ENCODE measurements around the gene SELENOF. TPM values are rescaled to one million over a fixed set of nuclear protein-coding genes. Genes with fewer than 3 reads are reported as not detected.

Gene SELENOF
- total RNA-seq, 1 donor from 2014 or later = 67.0 TPM

DNA sequence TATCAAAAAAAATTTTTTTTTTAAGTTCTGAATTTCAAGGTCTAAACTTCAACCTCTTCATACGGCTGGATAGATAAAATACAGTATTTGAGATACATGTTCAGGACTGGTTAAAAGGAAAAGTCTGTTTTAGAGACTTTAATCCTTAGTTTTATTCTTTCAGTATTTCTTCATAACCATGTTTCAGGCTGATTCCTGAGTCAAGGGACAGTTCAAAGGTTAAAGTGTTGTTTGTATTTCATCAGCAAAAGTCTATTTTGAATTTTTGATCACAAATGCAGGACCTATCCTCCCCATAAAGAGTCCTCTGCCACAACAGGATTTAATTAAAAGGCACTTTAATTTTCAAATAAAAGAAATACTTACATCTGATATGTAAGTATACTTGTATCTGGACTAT, 53.5 kb downstream of the SELENOF start:
- Histone ChIP-seq H3K9me3 (replicated peaks) (no peaks in the 10 kb centered on the region), H3K27me3 (ENCODE audit: low read depth) (no peaks in the 10 kb centered on the region), H3K4me1 (no peaks in the 10 kb centered on the region), H3K27ac (replicated peaks) (no peak overlapping the region), H3K36me3 (peaks cover 5% of the 10 kb centered on the region), H3K4me3 (no peak overlapping the region)
- no peak for DNase-seq
- intact Hi-C loops (cut with micrococcal nuclease) = no loop called here
- TF ChIP-seq, protein P1, sequence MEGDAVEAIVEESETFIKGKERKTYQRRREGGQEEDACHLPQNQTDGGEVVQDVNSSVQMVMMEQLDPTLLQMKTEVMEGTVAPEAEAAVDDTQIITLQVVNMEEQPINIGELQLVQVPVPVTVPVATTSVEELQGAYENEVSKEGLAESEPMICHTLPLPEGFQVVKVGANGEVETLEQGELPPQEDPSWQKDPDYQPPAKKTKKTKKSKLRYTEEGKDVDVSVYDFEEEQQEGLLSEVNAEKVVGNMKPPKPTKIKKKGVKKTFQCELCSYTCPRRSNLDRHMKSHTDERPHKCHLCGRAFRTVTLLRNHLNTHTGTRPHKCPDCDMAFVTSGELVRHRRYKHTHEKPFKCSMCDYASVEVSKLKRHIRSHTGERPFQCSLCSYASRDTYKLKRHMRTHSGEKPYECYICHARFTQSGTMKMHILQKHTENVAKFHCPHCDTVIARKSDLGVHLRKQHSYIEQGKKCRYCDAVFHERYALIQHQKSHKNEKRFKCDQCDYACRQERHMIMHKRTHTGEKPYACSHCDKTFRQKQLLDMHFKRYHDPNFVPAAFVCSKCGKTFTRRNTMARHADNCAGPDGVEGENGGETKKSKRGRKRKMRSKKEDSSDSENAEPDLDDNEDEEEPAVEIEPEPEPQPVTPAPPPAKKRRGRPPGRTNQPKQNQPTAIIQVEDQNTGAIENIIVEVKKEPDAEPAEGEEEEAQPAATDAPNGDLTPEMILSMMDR (IDR thresholded peaks at IDR 0.05; ENCODE audit: borderline replicate concordance) = no peak

DNA sequence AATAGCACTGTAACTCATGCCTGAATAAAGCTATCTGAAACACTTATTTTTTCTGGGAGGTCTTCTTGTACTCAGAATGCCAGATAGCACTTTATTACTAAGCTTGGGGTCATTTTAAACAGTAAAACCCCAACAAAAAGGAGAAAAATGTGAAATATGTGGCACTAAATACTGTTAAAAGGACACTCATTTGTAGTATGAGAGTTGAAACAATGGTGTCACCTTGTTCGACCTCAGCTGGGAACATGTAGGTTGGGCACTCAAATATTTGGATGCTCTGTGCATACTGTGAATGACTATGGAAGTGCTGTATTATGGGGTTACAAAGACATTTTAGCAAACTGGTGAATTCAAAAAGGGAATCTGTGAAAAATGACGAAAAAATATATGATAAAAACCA, 53.9 kb downstream of the SELENOF start:
- Histone ChIP-seq H3K27me3 (ENCODE audit: low read depth) (no peaks in the 10 kb centered on the region), H3K27ac (replicated peaks) (no peak overlapping the region), H3K36me3 (peaks cover 5% of the 10 kb centered on the region), H3K9me3 (replicated peaks) (no peaks in the 10 kb centered on the region), H3K4me1 (no peaks in the 10 kb centered on the region), H3K4me3 (no peak overlapping the region)
- TF ChIP-seq, protein P1 (IDR thresholded peaks at IDR 0.05; ENCODE audit: borderline replicate concordance) = no peak
- intact Hi-C loops (cut with micrococcal nuclease) = no loop called here
- no peak for DNase-seq

DNA sequence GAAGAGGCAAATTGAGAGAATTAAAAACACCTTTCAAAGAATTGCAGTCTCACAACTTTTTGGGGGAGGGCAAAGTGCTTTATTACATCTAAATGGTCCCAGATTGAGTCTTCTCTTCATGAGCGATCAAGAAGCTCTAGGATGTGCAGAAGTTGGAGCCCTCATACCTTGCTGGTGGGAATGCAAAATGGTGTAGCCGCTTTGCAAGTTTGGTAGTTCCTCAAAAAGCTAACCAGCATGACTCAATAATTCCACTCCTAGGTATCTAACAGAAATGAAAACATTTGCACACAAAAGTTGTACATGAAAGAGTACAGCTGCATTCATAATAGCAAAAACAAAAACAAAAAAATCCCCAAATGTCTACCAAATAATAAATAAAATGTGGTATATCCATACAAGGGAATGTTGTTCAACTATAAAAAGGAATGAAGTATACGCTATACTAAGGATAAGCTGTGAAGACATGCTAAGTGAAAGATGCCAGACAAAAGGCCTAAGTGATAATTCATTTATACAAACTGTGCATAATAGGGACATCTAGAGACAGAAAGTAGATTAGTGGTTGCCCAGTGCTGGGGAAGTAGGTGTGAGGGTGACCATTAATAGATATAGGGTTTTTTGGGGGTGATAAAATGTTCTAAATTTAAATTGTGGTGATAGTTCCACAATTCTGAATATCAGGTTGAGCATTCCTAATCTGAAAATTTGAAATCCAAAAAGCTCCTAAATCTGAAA, 55.2 kb downstream of the SELENOF start:
- no peak for DNase-seq
- TF ChIP-seq, protein P1 (IDR thresholded peaks at IDR 0.05; ENCODE audit: borderline replicate concordance) = no peak

GRCh38 chr1:86856196-86856595, 57.7 kb downstream of the SELENOF start:
- intact Hi-C loops (cut with micrococcal nuclease) = no loop called here
- H3K36me3 ChIP-seq = no peaks in the 10 kb centered on the region
- H3K27me3 ChIP-seq (ENCODE audit: low read depth) = no peaks in the 10 kb centered on the region
- no peak overlapping the region for H3K4me3 ChIP-seq
- H3K4me1 ChIP-seq = no peaks in the 10 kb centered on the region
- no peak overlapping the region for H3K27ac ChIP-seq (replicated peaks)
- no peaks in the 10 kb centered on the region for H3K9me3 ChIP-seq (replicated peaks)
- no peak for DNase-seq
- TF ChIP-seq, protein P1 (IDR thresholded peaks at IDR 0.05; ENCODE audit: borderline replicate concordance) = no peak

More for the DNA sequence above, 55.2 kb downstream of the SELENOF start:
- H3K36me3 ChIP-seq = peaks cover 5% of the 10 kb centered on the region
- no peaks in the 10 kb centered on the region for H3K4me1 ChIP-seq
- H3K27ac ChIP-seq (replicated peaks) = no peak overlapping the region
- no peak overlapping the region for H3K4me3 ChIP-seq
- intact Hi-C loops (cut with micrococcal nuclease) = no loop called here
- H3K27me3 ChIP-seq (ENCODE audit: low read depth) = no peaks in the 10 kb centered on the region
- no peaks in the 10 kb centered on the region for H3K9me3 ChIP-seq (replicated peaks)

- Histone ChIP-seq H3K4me3 (no peak overlapping the region), H3K9me3 (replicated peaks) (no peaks in the 10 kb centered on the region), H3K36me3 (no peaks in the 10 kb centered on the region), H3K27me3 (ENCODE audit: low read depth) (no peaks in the 10 kb centered on the region), H3K27ac (replicated peaks) (no peak overlapping the region), H3K4me1 (no peaks in the 10 kb centered on the region)
- TF ChIP-seq, protein P1 (IDR thresholded peaks at IDR 0.05; ENCODE audit: borderline replicate concordance) = no peak
- no peak for DNase-seq
- intact Hi-C loops (cut with micrococcal nuclease) = no loop called here
These were observed 59.6 kb downstream of the SELENOF start for GRCh38 chr1:86854352-86854751.
